ENCODE measurements around the gene ALOXE3. TPM values are rescaled to one million over a fixed set of nuclear protein-coding genes. Genes with fewer than 3 reads are reported as not detected.
A peak's percentile ranks its signal among the peaks of the same experiment; 100 is the strongest.

Gene ALOXE3
- total and polyA plus RNA-seq, 4 donors, result 0.12 to 0.68 (median 0.28) TPM; not detected in 1

DNA sequence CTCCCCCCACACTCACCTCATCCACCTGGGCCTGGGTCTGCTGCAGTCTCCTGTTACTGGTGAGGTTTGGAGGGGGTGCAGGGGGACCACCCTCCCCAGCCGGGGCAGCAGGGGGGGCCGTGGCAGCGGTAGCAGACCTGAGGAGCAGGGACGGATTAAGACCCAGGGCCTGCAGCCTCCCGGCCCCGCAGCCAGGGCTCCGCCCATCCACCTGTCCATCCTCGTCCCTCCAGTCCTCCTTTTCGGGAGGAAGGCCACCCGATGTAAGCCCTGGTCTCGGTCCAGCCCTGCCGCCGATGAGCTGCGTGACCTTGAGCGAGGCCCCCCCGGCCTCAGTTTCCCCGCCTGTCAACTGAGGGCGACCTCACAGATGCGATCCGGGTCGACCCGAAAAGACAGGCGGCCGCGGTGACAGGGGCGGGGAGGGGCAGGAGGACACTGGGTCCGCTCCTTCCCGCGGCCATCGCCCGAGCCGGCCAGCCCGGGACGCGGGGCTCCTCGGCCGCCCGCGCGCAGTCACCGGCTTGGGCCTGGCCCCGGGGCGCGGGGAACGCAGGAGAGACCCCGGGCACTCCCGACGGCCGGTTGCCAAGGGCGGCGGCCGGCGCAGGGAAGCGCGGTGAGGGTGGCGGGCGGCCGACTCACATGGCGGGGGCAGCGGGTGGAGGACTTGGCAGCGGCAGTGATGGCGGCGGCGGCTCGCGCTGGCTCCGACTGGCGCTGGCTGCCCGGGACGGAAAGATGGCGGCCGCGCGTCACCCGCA, 44.1 kb upstream of the ALOXE3 start, which contains the start of gene VAMP2:
VAMP2 (minus strand) TSS at position 716 of the 764 bp plus-strand sequence; CDS start at position 647, 69 bp downstream.
- peaks cover 10 to 38% (median 21%) of the 10 kb centered on the region in 5 donors for H3K4me1 ChIP-seq (ENCODE audit: control insufficient read depth in 5 of 5, insufficient read depth in 5 of 5, low read length in 5 of 5)
- TF ChIP-seq, protein P1, sequence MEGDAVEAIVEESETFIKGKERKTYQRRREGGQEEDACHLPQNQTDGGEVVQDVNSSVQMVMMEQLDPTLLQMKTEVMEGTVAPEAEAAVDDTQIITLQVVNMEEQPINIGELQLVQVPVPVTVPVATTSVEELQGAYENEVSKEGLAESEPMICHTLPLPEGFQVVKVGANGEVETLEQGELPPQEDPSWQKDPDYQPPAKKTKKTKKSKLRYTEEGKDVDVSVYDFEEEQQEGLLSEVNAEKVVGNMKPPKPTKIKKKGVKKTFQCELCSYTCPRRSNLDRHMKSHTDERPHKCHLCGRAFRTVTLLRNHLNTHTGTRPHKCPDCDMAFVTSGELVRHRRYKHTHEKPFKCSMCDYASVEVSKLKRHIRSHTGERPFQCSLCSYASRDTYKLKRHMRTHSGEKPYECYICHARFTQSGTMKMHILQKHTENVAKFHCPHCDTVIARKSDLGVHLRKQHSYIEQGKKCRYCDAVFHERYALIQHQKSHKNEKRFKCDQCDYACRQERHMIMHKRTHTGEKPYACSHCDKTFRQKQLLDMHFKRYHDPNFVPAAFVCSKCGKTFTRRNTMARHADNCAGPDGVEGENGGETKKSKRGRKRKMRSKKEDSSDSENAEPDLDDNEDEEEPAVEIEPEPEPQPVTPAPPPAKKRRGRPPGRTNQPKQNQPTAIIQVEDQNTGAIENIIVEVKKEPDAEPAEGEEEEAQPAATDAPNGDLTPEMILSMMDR (IDR thresholded peaks at IDR 0.05; ENCODE audit: control extremely low read depth, extremely low read depth), result no peak
- H3K9me3 ChIP-seq (ENCODE audit: control insufficient read depth in 4 of 4, insufficient read depth in 3 of 4, low read length in 3 of 4), result no peaks in the 10 kb centered on the region
- H3K9ac ChIP-seq (ENCODE audit: insufficient read depth in 1 of 2, low read length in 2 of 2), result peak within 1 kb of the TSS; percentile 84 to 91
- H3K27ac ChIP-seq (ENCODE audit: low read depth in 1 of 2, low read length in 1 of 2), result peak within 1 kb of the TSS; percentile 93 to 100
- WGBS, 2 donors, result 0 to 1% methylated on average over 51 to 75 of the region's 75 CpGs
- ATAC-seq (ENCODE audit: insufficient read depth, low FRiP score) (peak; percentile 72), DNase-seq (peak; percentile 84 to 89 (median 87))
- H3K4me3 ChIP-seq, result peak within 1 kb of the TSS; percentile 99
- H3K36me3 ChIP-seq (ENCODE audit: control insufficient read depth in 4 of 4, insufficient read depth in 4 of 4, low read length in 4 of 4), result peaks cover 3 to 26% (median 14%) of the 10 kb centered on the region in 4 donors
- no peaks in the 10 kb centered on the region for H3K27me3 ChIP-seq (ENCODE audit: control insufficient read depth in 3 of 3, insufficient read depth in 3 of 3, low read length in 2 of 3)

DNA sequence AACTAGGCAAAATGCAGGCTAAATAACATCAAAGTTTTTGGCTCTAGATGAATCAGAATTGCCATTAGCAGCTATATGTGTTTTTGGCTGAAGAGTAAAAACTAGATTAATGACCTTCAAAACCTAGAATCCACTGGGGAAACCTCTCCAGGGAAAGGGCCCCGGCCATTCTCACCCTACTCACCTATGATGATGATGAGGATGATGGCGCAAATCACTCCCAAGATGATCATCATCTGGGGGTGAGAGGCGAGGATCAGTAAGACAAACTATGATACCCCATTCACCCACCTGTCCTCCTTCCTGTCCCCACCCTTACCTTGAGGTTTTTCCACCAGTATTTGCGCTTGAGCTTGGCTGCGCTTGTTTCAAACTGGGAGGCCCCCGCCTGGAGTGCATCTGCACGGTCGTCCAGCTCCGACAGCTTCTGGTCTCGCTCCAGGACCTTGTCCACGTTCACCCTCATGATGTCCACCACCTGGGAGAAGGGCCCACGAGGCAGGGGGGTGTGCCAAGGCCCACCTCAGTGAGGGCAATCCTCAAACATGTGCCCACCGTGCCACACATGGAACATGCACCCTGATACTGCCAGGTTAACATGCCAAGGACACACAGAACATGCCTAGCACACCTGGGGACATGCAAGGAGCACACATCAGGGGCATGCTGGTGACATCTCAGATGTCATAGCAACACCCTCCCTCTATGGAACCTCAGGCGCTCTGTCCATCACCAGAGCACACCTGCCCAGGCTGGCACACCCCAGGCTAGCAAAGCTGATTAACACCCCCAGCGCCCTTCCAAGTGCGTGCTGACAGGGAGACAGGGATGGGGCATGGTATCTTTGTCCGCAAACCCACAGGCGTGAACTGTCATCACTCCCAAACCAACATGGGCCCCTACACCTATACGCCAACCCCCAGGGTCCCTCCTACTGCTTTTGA, 43.2 kb upstream of the ALOXE3 start:
- H3K4me1 ChIP-seq (ENCODE audit: control insufficient read depth in 5 of 5, insufficient read depth in 5 of 5, low read length in 5 of 5), result peaks cover 10 to 43% (median 21%) of the 10 kb centered on the region in 5 donors
- 57 to 76% methylated on average over 19 of the region's 19 CpGs for WGBS, 2 donors

DNA sequence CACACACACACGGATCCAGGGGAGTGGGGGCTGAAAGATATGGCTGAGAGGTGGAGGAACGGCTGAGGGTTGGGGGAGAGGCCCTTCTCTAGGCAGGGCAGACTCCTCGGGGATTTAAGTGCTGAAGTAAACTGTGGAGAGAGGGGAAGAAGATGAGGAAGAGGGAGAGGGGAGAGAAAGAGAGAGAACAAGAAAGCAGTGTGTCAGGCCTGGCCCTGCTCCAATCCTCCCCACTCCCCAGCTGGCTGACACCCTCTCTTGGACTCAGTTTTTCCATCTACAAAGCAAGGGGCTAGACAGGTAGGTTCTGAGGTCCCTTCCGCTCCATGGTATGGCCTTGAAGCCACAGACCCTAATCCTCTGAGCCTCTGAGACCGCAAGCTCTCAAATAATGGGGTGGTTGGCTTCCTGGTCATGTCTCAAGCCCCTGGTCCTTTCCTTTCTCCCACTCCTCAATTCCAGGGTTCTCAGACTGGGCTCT, 42.5 kb upstream of the ALOXE3 start:
- TF ChIP-seq, protein P1 (IDR thresholded peaks at IDR 0.05; ENCODE audit: control extremely low read depth, extremely low read depth), result no peak
- H3K36me3 ChIP-seq (ENCODE audit: control insufficient read depth in 4 of 4, insufficient read depth in 4 of 4, low read length in 4 of 4), result peaks cover 3 to 26% (median 14%) of the 10 kb centered on the region in 4 donors
- H3K4me3 ChIP-seq, result no peak overlapping the region
- H3K27me3 ChIP-seq (ENCODE audit: control insufficient read depth in 3 of 3, insufficient read depth in 3 of 3, low read length in 2 of 3), result no peaks in the 10 kb centered on the region
- no peaks in the 10 kb centered on the region for H3K9me3 ChIP-seq (ENCODE audit: control insufficient read depth in 4 of 4, insufficient read depth in 3 of 4, low read length in 3 of 4)
- H3K27ac ChIP-seq (ENCODE audit: low read depth in 1 of 2, low read length in 1 of 2), result peak overlapping the region; percentile 6 to 30
- H3K4me1 ChIP-seq (ENCODE audit: control insufficient read depth in 5 of 5, insufficient read depth in 5 of 5, low read length in 5 of 5), result peaks cover 10 to 46% (median 22%) of the 10 kb centered on the region in 5 donors
- DNase-seq (no peak), ATAC-seq (ENCODE audit: insufficient read depth, low FRiP score) (no peak)
- 56 to 60% methylated on average over 5 of the region's 5 CpGs for WGBS, 2 donors
- no peak overlapping the region for H3K9ac ChIP-seq (ENCODE audit: insufficient read depth in 1 of 2, low read length in 2 of 2)

More for the DNA sequence above, 43.2 kb upstream of the ALOXE3 start:
- Histone ChIP-seq H3K4me3 (peak overlapping the region; percentile 99), H3K9me3 (ENCODE audit: control insufficient read depth in 4 of 4, insufficient read depth in 3 of 4, low read length in 3 of 4) (no peaks in the 10 kb centered on the region), H3K27me3 (ENCODE audit: control insufficient read depth in 3 of 3, insufficient read depth in 3 of 3, low read length in 2 of 3) (no peaks in the 10 kb centered on the region), H3K27ac (ENCODE audit: low read depth in 1 of 2, low read length in 1 of 2) (peak overlapping the region; percentile 91 to 100), H3K9ac (ENCODE audit: insufficient read depth in 1 of 2, low read length in 2 of 2) (peak overlapping the region; percentile 84 to 91), H3K36me3 (ENCODE audit: control insufficient read depth in 4 of 4, insufficient read depth in 4 of 4, low read length in 4 of 4) (peaks cover 3 to 26% (median 14%) of the 10 kb centered on the region in 4 donors)
- no peak for ATAC-seq (ENCODE audit: insufficient read depth, low FRiP score)
- TF ChIP-seq, protein P1 (IDR thresholded peaks at IDR 0.05; ENCODE audit: control extremely low read depth, extremely low read depth), result no peak
- DNase-seq, result peak in 1 of 3 donors; percentile 36

Data from lung (tissue), 12 donors.